A549 (cell line): ENCODE measurements around the gene CYP26B1. TPM values are rescaled to one million over a fixed set of nuclear protein-coding genes. Genes with fewer than 3 reads are reported as not detected.

Source experiments
- ATAC-seq, 2 experiments: fragments of 200-7000 bp in 1 of 2; fragments of >200 bp in 1 of 2; cut with Nextera tagmentation in 1 of 2; cut with Tn5 transposase in 1 of 2; 3 replicates each; pipeline versions ENCODE4 v1.8.0 to v1.9.1; 2018 to 2020; ENCODE audit warnings: mild to moderate bottlenecking in 1 of 2, moderate library complexity in 1 of 2
- CTCF ChIA-PET: fragments of 300-600 bp; sonication (Branson Sonifier 250); formaldehyde crosslinking; extraction: SDS; loops from one replicate; lab custom pipeline; 2021; ENCODE audit warnings: antibody characterized with exemption, inconsistent platforms; lab: Yijun Ruan, JAX
- POLR2A ChIA-PET: fragments of 350-600 bp; formaldehyde crosslinking; extraction: SDS; loops from one replicate; lab custom pipeline; 2021; ENCODE audit warnings: antibody characterized with exemption, inconsistent platforms; lab: Yijun Ruan, JAX
- DNase-seq, 2 experiments: peaks; one replicate each; pipeline versions ENCODE4 v3.0.0 to v3.0.0-alpha.2; 2011 to 2016; ENCODE audit warnings: low read depth in 1 of 2, low spot score in 1 of 2
- FAIRE-seq: peaks from 2 replicates; lab custom pipeline; 2011; peaks lifted over from hg19 to GRCh38; lab: Jason Lieb, UNC
- H3K27ac ChIP-seq, 2 experiments: fragments of >200 bp; sonication (Bioruptor Twin); formaldehyde crosslinking; 3 replicates each; pipeline ENCODE4 v1.5.1; 2016 to 2017
- H3K4me1 ChIP-seq: fragments of >200 bp; sonication (Bioruptor Twin); formaldehyde crosslinking; 3 replicates; pipeline ENCODE4 v1.6.1; 2016
- H3K4me2 ChIP-seq: fragments of >200 bp; sonication (Bioruptor Twin); formaldehyde crosslinking; 3 replicates; pipeline ENCODE4 v1.6.1; 2016
- H3K4me3 ChIP-seq: fragments of >200 bp; sonication (Bioruptor Twin); formaldehyde crosslinking; 3 replicates; pipeline ENCODE4 v1.5.1; 2016
- H3K9me3 ChIP-seq: fragments of >200 bp; sonication (Bioruptor Twin); formaldehyde crosslinking; 3 replicates; pipeline ENCODE4 v1.6.1; 2016
- CBX2 ChIP-seq: fragments of 200-600 bp; sonication (generic); IDR thresholded peaks from 2 replicates; pipeline ENCODE4 v1.6.1; 2016; ENCODE audit warnings: low read depth, mild to moderate bottlenecking, borderline replicate concordance
- CBX8 ChIP-seq: fragments of 200-600 bp; sonication (generic); IDR thresholded peaks from 2 replicates; pipeline ENCODE4 v1.6.1; 2016
- CHD2 ChIP-seq: fragments of 150-350 bp; IDR thresholded peaks from 2 replicates; pipeline ENCODE4 v1.6.1; 2014; ENCODE audit warnings: low read length; ENCODE audit not compliant: partially characterized antibody
- EHF ChIP-seq: fragments of 250-450 bp; sonication (Bioruptor Pico); IDR thresholded peaks from 2 replicates; pipeline ENCODE4 v1.5.0; 2020; ENCODE audit warnings: mild to moderate bottlenecking
- FOSB ChIP-seq: fragments of 250-450 bp; sonication (Bioruptor Pico); IDR thresholded peaks from 2 replicates; pipeline ENCODE4 v1.5.0; 2020; ENCODE audit warnings: mild to moderate bottlenecking, moderate library complexity
- GATA3 ChIP-seq: IDR thresholded peaks from 2 replicates; pipeline ENCODE4 v1.6.1; 2012; ENCODE audit warnings: borderline replicate concordance
- JUNB ChIP-seq: fragments of >200 bp; sonication (Bioruptor Twin); formaldehyde crosslinking; IDR thresholded peaks from 2 replicates; pipeline ENCODE4 v1.6.1; 2016
- MAFK ChIP-seq: fragments of 450-650 bp; IDR thresholded peaks from 2 replicates; pipeline ENCODE4 v1.6.1; 2014; ENCODE audit not compliant: partially characterized antibody
- MYC ChIP-seq: IDR thresholded peaks from 2 replicates; pipeline ENCODE4 v1.6.1; 2012; ENCODE audit warnings: mild to moderate bottlenecking, inconsistent platforms, low read length, improper control_type of control experiment, borderline replicate concordance
- POLR2AphosphoS2 ChIP-seq: conservative IDR thresholded peaks from 2 replicates; pipeline ENCODE4 v1.6.1; 2012; ENCODE audit warnings: low read length, improper control_type of control experiment, inconsistent platforms
- RAD21 ChIP-seq, 2 experiments: fragments of >200 bp in 1 of 2; sonication (Bioruptor Twin) in 1 of 2; formaldehyde crosslinking in 1 of 2; IDR thresholded peaks in 1 of 2; conservative IDR thresholded peaks in 1 of 2; 2 replicates in 1 of 2; 3 replicates in 1 of 2; pipeline ENCODE4 v1.6.1; 2012 to 2018; ENCODE audit warnings: inconsistent platforms in 1 of 2
- RARB ChIP-seq: fragments of 250-450 bp; sonication (Bioruptor Pico); IDR thresholded peaks from 2 replicates; pipeline ENCODE4 v1.8.0; 2021; ENCODE audit warnings: mild to moderate bottlenecking, moderate library complexity
- TP53 ChIP-seq: fragments of 250-450 bp; sonication (Bioruptor Pico); IDR thresholded peaks from 2 replicates; pipeline ENCODE4 v1.5.0; 2021; ENCODE audit warnings: mild to moderate bottlenecking, moderate library complexity
- ZFP36 ChIP-seq: fragments of 450-650 bp; IDR thresholded peaks from 2 replicates; pipeline ENCODE4 v1.6.1; 2014; ENCODE audit warnings: borderline replicate concordance; ENCODE audit not compliant: partially characterized antibody
- ZSCAN20 ChIP-seq: fragments of 250-450 bp; sonication (Bioruptor Pico); IDR thresholded peaks from 2 replicates; pipeline ENCODE4 v1.8.0; 2022; ENCODE audit warnings: mild to moderate bottlenecking, moderate library complexity
- WGBS: methylation state at CpG from one replicate; pipeline ENCODE4 v1.1.6; 2017; ENCODE audit errors: missing lambda C conversion rate; 5-methylcytosine and 5-hydroxymethylcytosine counted together
- polyA plus RNA-seq, 4 experiments: library from polyadenylated mRNA; depleted of rRNA in 3 of 4; stranded (reverse); fragments of >200 nt; fragmentation: RNase III in 1 of 4; extraction: RNeasy Plus Mini Kit Qiagen cat#74134 plus additional on column Dnase treatment in 1 of 4; gene quantifications; 2 replicates in 3 of 4; 3 replicates in 1 of 4; pipeline ENCODE4 v1.2.3, GENCODE V29; 2011 to 2017
- TF ChIP-seq, protein P1 (sequence below): fragments of >200 bp; sonication (Bioruptor Twin); formaldehyde crosslinking; IDR thresholded peaks from 3 replicates; pipeline ENCODE4 v1.6.1; 2016
- TF ChIP-seq, protein P2 (sequence below): IDR thresholded peaks from 2 replicates; pipeline ENCODE4 v1.6.1; 2012
- TF ChIP-seq, protein P3 (sequence below): fragments of 250-450 bp; sonication (Bioruptor Pico); IDR thresholded peaks from 2 replicates; pipeline ENCODE4 v1.5.0; 2020; ENCODE audit warnings: low read depth, mild to moderate bottlenecking, moderate library complexity
- TF ChIP-seq, protein P4 (sequence below): fragments of >200 bp; sonication (Bioruptor Twin); formaldehyde crosslinking; IDR thresholded peaks from 2 replicates; pipeline ENCODE4 v1.6.1; 2016
- TF ChIP-seq, protein P5 (sequence below): IDR thresholded peaks from 2 replicates; pipeline ENCODE4 v1.6.1; 2012; ENCODE audit warnings: low read depth, borderline replicate concordance

CYP26B1 gene
- polyA plus RNA-seq, 2 of the 4 experiments (the other 2 are of a cell fraction): 9.7 to 13.6 TPM

DNA sequence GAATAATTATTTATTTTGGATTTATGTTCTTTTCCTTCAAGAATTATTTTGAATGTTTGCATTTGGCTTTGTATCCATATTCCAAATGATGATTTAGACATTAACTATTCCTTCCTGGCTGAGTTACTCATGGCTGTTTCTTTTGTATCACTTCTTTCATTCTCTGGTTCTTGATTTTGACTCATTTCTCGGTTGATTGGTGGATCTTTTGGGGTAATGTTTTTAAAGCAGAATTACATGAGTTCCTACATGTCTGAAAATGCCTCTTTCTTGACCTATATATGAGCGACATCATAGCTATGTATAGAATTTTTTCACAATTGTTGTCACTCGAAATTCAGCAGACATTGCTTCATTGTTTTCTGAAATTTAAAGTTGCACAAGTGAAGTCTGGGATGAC, 39.5 kb downstream of the CYP26B1 start:
- no peak overlapping the region for H3K27ac ChIP-seq
- peaks cover 18% of the 10 kb centered on the region for H3K4me1 ChIP-seq
- no peaks in the 10 kb centered on the region for H3K9me3 ChIP-seq
- no peak for FAIRE-seq
- no peak overlapping the region for H3K4me3 ChIP-seq
- DNase-seq: no peak
- H3K4me2 ChIP-seq: peak overlapping the region; percentile 10; the same call in 1 of the 3 replicates
- no peak for TF ChIP-seq ZFP36
- TF ChIP-seq ZSCAN20 (CRISPR knock-in tag): no peak
- TF ChIP-seq FOSB (CRISPR knock-in tag): no peak
- TF ChIP-seq TP53 (CRISPR knock-in tag): no peak
- no peak for TF ChIP-seq CHD2
- TF ChIP-seq GATA3: no peak
- TF ChIP-seq, protein P1, sequence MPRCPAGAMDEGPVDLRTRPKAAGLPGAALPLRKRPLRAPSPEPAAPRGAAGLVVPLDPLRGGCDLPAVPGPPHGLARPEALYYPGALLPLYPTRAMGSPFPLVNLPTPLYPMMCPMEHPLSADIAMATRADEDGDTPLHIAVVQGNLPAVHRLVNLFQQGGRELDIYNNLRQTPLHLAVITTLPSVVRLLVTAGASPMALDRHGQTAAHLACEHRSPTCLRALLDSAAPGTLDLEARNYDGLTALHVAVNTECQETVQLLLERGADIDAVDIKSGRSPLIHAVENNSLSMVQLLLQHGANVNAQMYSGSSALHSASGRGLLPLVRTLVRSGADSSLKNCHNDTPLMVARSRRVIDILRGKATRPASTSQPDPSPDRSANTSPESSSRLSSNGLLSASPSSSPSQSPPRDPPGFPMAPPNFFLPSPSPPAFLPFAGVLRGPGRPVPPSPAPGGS: no peak
- no peak for TF ChIP-seq POLR2AphosphoS2
- no peak for TF ChIP-seq JUNB
- no peak for TF ChIP-seq CBX8
- no peak for TF ChIP-seq MAFK
- no peak for TF ChIP-seq MYC
- TF ChIP-seq RARB (CRISPR knock-in tag): no peak
- TF ChIP-seq EHF (CRISPR knock-in tag): no peak
- ChIA-PET POLR2A (no interaction called here), CTCF (interaction anchor here (1.2 kb wide), 1 partner anchor 184 kb away, joined by 3 read pairs; no protein-coding TSS in a partner anchor)
- no peak for ATAC-seq
- WGBS: 19% methylated on average over 3 of the region's 3 CpGs

DNA sequence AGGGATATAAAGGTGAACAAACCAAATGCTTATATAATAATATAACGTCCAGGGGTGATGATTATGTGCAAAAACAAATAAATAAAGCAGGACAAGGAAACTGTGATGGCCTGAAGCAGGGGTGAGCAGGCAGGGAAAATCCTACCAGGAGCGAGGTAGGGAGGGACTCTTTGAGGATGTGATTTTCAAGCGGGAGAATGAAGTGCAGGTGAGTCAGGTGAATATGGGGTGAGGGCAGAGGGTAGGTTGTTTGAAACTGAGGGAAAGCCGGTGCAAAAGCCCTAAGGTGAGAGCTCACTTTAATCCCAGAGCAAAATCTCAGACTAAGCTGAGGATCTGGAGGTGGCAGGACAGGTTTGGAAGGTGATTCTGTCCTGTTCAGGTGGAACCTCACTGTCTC, 40.7 kb downstream of the CYP26B1 start:
- TF ChIP-seq, protein P2, sequence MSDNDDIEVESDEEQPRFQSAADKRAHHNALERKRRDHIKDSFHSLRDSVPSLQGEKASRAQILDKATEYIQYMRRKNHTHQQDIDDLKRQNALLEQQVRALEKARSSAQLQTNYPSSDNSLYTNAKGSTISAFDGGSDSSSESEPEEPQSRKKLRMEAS: no peak
- TF ChIP-seq, protein P3, sequence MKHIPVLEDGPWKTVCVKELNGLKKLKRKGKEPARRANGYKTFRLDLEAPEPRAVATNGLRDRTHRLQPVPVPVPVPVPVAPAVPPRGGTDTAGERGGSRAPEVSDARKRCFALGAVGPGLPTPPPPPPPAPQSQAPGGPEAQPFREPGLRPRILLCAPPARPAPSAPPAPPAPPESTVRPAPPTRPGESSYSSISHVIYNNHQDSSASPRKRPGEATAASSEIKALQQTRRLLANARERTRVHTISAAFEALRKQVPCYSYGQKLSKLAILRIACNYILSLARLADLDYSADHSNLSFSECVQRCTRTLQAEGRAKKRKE (CRISPR knock-in tag): no peak
- TF ChIP-seq, protein P4, sequence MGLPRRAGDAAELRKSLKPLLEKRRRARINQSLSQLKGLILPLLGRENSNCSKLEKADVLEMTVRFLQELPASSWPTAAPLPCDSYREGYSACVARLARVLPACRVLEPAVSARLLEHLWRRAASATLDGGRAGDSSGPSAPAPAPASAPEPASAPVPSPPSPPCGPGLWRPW: no peak
- TF ChIP-seq FOSB (CRISPR knock-in tag) (no peak), MAFK (no peak), JUNB (no peak)
- TF ChIP-seq, protein P5, sequence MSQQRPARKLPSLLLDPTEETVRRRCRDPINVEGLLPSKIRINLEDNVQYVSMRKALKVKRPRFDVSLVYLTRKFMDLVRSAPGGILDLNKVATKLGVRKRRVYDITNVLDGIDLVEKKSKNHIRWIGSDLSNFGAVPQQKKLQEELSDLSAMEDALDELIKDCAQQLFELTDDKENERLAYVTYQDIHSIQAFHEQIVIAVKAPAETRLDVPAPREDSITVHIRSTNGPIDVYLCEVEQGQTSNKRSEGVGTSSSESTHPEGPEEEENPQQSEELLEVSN: no peak
- no peak for ATAC-seq
- no peak for DNase-seq
- no peak overlapping the region for H3K4me2 ChIP-seq
- CTCF ChIA-PET: no interaction called here
- H3K4me3 ChIP-seq: no peak overlapping the region
- POLR2A ChIA-PET: no interaction called here
- peaks cover 8% of the 10 kb centered on the region for H3K4me1 ChIP-seq
- no peaks in the 10 kb centered on the region for H3K9me3 ChIP-seq
- H3K27ac ChIP-seq: no peak overlapping the region
- 64% methylated on average over 4 of the region's 4 CpGs for WGBS
- FAIRE-seq: no peak

DNA sequence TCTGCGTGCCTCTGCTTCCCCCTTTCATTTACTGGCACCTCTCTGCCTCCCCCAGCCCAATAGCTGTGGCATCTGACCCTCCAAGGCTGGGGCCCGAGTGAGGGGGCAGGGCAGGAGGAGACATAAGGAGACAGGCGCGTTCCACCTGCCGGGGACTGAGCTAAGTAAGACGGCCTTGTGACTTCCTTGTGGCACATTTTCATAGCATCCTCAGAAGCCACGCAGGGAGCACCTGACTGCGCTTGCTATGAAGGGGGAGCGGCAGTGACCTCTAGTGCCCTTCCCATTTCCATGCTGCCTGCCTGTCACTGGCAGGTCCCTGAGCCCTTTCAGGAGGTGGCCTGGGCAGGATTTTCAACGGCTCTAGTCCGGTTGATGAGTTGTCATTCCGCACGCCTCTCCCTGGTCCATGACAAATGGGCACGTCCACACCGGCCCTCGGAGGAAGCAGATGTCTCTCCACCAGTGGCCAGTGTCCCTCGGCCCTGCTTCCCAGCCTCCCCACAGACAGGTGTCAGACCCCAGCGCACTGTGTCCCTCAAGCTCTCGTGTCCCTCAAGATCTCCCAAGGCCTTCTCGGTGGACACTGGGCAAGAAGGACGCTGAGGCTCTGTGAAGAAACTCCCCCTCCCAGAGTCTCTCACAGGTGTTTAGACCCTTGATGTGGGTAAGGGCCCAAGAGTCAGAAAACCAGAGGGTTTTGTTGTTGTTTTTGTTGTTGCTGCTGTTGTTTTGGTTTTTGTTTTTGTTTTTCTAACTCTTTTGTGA, 42.7 kb downstream of the CYP26B1 start:
- FAIRE-seq (no peak), ATAC-seq (peak; percentile 39 to 51; a peak in 3 of 6 replicates)
- no peak overlapping the region for H3K4me2 ChIP-seq
- ChIA-PET POLR2A (no interaction called here), CTCF (no interaction called here)
- H3K9me3 ChIP-seq: no peaks in the 10 kb centered on the region
- no peak overlapping the region for H3K27ac ChIP-seq
- TF ChIP-seq CBX2 (no peak), RAD21 (conservative IDR thresholded peaks at IDR 0.05 in 1 of 2, IDR thresholded peaks at IDR 0.05 in 1 of 2) (peak in 1 of 2 experiments; percentile 13; a peak in 1 of 5 replicates), GATA3 (no peak), CBX8 (no peak)
- TF ChIP-seq, all 56 proteins: peak for 1
- peaks cover 8% of the 10 kb centered on the region for H3K4me1 ChIP-seq
- 86% methylated on average over 21 of the region's 21 CpGs for WGBS
- DNase-seq: no peak
- H3K4me3 ChIP-seq: no peak overlapping the region
